Superior temporal gyrus (tissue), 1 donor: Measurements from ENCODE around the gene COL4A3.
"Not testable (repeated sequence)": the region's sequence is repeated elsewhere in the genome, so short reads cannot be mapped to it uniquely, and the experiment has no call there.

ENCODE experiments used
- DNase-seq: peaks from one replicate; pipeline ENCODE4 v3.0.0-alpha.2; 2016; ENCODE audit errors: extremely low spot score

COL4A3 gene

GRCh38 chr2:227206406-227206805, 42.0 kb downstream of the COL4A3 start:
- no peak for DNase-seq

- no peak for DNase-seq
Observed at GRCh38 chr2:227207573-227207972, 43.1 kb downstream of the COL4A3 start.

- no peak for DNase-seq
Observed at GRCh38 chr2:227214622-227215041, 50.2 kb downstream of the COL4A3 start.

- no peak for DNase-seq
Observed at GRCh38 chr2:227219312-227220105, 55.1 kb downstream of the COL4A3 start.

GRCh38 chr2:227221120-227221519, 56.7 kb downstream of the COL4A3 start:
- DNase-seq, result no peak

GRCh38 chr2:227222292-227222691, 57.9 kb downstream of the COL4A3 start:
- DNase-seq, result no peak

- DNase-seq, result not testable (repeated sequence)
Observed at GRCh38 chr2:227225641-227226040, 61.2 kb downstream of the COL4A3 start.

- no peak for DNase-seq
Observed at GRCh38 chr2:227228061-227228667, 63.7 kb downstream of the COL4A3 start.

GRCh38 chr2:227230151-227230550, 65.7 kb downstream of the COL4A3 start:
- DNase-seq, result no peak

- no peak for DNase-seq
Observed at GRCh38 chr2:227234429-227234828, 70.0 kb downstream of the COL4A3 start.

- no peak for DNase-seq
Observed at GRCh38 chr2:227237786-227238185, 73.4 kb downstream of the COL4A3 start.

GRCh38 chr2:227238238-227239237, 74.1 kb downstream of the COL4A3 start:
- DNase-seq, result peak; percentile 90

GRCh38 chr2:227241005-227241404, 76.6 kb downstream of the COL4A3 start:
- DNase-seq, result no peak

- DNase-seq, result no peak
Observed at GRCh38 chr2:227248876-227249275, 84.5 kb downstream of the COL4A3 start.

GRCh38 chr2:227252831-227253230, 88.4 kb downstream of the COL4A3 start:
- no peak for DNase-seq

GRCh38 chr2:227256605-227257004, 92.2 kb downstream of the COL4A3 start:
- DNase-seq, result no peak

- DNase-seq, result no peak
Observed at GRCh38 chr2:227257820-227258219, 93.4 kb downstream of the COL4A3 start.

- no peak for DNase-seq
Observed at GRCh38 chr2:227260041-227260440, 95.6 kb downstream of the COL4A3 start.

- no peak for DNase-seq
Observed at GRCh38 chr2:227267410-227268115, 103.1 kb downstream of the COL4A3 start.

- DNase-seq, result no peak
Observed at GRCh38 chr2:227280895-227281294, 116.5 kb downstream of the COL4A3 start.

GRCh38 chr2:227285741-227286236, 121.4 kb downstream of the COL4A3 start:
- DNase-seq, result no peak
